Measurements from ENCODE around the gene LRMDA.

GRCh38 chr10:75887369-75887768 lies 455.9 kb downstream of the LRMDA start:
- TF ChIP-seq MAX (IDR thresholded peaks at IDR 0.05) = no peak
- no peak for TF ChIP-seq NFE2L2 (conservative IDR thresholded peaks at IDR 0.05; ENCODE audit: low read length)
- TF ChIP-seq, protein P1, sequence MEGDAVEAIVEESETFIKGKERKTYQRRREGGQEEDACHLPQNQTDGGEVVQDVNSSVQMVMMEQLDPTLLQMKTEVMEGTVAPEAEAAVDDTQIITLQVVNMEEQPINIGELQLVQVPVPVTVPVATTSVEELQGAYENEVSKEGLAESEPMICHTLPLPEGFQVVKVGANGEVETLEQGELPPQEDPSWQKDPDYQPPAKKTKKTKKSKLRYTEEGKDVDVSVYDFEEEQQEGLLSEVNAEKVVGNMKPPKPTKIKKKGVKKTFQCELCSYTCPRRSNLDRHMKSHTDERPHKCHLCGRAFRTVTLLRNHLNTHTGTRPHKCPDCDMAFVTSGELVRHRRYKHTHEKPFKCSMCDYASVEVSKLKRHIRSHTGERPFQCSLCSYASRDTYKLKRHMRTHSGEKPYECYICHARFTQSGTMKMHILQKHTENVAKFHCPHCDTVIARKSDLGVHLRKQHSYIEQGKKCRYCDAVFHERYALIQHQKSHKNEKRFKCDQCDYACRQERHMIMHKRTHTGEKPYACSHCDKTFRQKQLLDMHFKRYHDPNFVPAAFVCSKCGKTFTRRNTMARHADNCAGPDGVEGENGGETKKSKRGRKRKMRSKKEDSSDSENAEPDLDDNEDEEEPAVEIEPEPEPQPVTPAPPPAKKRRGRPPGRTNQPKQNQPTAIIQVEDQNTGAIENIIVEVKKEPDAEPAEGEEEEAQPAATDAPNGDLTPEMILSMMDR (IDR thresholded peaks at IDR 0.05) = no peak
- no peak for TF ChIP-seq EP300 (IDR thresholded peaks at IDR 0.05)
- TF ChIP-seq POLR2A (IDR thresholded peaks at IDR 0.05; ENCODE audit: low read length) = no peak
- TF ChIP-seq, protein P2, sequence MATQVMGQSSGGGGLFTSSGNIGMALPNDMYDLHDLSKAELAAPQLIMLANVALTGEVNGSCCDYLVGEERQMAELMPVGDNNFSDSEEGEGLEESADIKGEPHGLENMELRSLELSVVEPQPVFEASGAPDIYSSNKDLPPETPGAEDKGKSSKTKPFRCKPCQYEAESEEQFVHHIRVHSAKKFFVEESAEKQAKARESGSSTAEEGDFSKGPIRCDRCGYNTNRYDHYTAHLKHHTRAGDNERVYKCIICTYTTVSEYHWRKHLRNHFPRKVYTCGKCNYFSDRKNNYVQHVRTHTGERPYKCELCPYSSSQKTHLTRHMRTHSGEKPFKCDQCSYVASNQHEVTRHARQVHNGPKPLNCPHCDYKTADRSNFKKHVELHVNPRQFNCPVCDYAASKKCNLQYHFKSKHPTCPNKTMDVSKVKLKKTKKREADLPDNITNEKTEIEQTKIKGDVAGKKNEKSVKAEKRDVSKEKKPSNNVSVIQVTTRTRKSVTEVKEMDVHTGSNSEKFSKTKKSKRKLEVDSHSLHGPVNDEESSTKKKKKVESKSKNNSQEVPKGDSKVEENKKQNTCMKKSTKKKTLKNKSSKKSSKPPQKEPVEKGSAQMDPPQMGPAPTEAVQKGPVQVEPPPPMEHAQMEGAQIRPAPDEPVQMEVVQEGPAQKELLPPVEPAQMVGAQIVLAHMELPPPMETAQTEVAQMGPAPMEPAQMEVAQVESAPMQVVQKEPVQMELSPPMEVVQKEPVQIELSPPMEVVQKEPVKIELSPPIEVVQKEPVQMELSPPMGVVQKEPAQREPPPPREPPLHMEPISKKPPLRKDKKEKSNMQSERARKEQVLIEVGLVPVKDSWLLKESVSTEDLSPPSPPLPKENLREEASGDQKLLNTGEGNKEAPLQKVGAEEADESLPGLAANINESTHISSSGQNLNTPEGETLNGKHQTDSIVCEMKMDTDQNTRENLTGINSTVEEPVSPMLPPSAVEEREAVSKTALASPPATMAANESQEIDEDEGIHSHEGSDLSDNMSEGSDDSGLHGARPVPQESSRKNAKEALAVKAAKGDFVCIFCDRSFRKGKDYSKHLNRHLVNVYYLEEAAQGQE (IDR thresholded peaks at IDR 0.05) = no peak
- TF ChIP-seq, protein P3, sequence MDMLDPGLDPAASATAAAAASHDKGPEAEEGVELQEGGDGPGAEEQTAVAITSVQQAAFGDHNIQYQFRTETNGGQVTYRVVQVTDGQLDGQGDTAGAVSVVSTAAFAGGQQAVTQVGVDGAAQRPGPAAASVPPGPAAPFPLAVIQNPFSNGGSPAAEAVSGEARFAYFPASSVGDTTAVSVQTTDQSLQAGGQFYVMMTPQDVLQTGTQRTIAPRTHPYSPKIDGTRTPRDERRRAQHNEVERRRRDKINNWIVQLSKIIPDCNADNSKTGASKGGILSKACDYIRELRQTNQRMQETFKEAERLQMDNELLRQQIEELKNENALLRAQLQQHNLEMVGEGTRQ (IDR thresholded peaks at IDR 0.05) = no peak
- TF ChIP-seq BHLHE40 (IDR thresholded peaks at IDR 0.05; ENCODE audit: low read depth, low read length) = no peak
- no peak for TF ChIP-seq SMC3 (IDR thresholded peaks at IDR 0.05)
- no peak for TF ChIP-seq RAD21 (conservative IDR thresholded peaks at IDR 0.05 in 1 of 2, IDR thresholded peaks at IDR 0.05 in 1 of 2)
- TF ChIP-seq RCOR1 (IDR thresholded peaks at IDR 0.05; ENCODE audit: low read depth, low read length) = no peak
- TF ChIP-seq MAZ (IDR thresholded peaks at IDR 0.05; ENCODE audit: borderline replicate concordance, low read depth, low read length) = no peak

All from A549 (cell line).